Large intestine (tissue), 3 donors: Measurements from ENCODE around the gene GABPB2. TPM values are rescaled to one million over a fixed set of nuclear protein-coding genes. Genes with fewer than 3 reads are reported as not detected.

Source experiments
- DNase-seq, 2 donors: peaks; one replicate each; pipeline versions ENCODE4 v3.0.0 to v3.0.0-alpha.2; 2013
- H3K27ac ChIP-seq: one replicate; pipeline ENCODE4 v1.5.1; 2013; ENCODE audit warnings: low read length
- H3K27me3 ChIP-seq: 2 replicates; pipeline ENCODE4 v1.6.1; 2013; ENCODE audit warnings: low read length; ENCODE audit not compliant: control insufficient read depth, insufficient read depth
- H3K36me3 ChIP-seq: 2 replicates; pipeline ENCODE4 v1.6.1; 2013; ENCODE audit warnings: low read length; ENCODE audit not compliant: control insufficient read depth, insufficient read depth
- H3K4me1 ChIP-seq: one replicate; pipeline ENCODE4 v1.6.1; 2013; ENCODE audit warnings: low read length; ENCODE audit not compliant: control insufficient read depth, insufficient read depth
- H3K4me3 ChIP-seq: one replicate; pipeline ENCODE4 v1.5.1; 2013; ENCODE audit warnings: low read length
- H3K9me3 ChIP-seq: one replicate; pipeline ENCODE4 v1.6.1; 2013; ENCODE audit warnings: mild to moderate bottlenecking, low read depth, low read length, moderate library complexity; ENCODE audit not compliant: control insufficient read depth
- WGBS: methylation state at CpG from one replicate; pipeline ENCODE4 v1.1.5; 2013; ENCODE audit warnings: low lambda C conversion rate; ENCODE audit not compliant: insufficient coverage; 5-methylcytosine and 5-hydroxymethylcytosine counted together
- polyA plus RNA-seq: library from polyadenylated mRNA; unstranded; fragments of 120-200 nt; gene quantifications from one replicate; pipeline ENCODE4 v1.2.1, GENCODE V29; 2013

Gene GABPB2
- polyA plus RNA-seq, 1 donor, result 11.6 TPM

- Histone ChIP-seq H3K9me3 (no peaks in the 10 kb centered on the region), H3K27me3 (no peaks in the 10 kb centered on the region), H3K4me3 (peak within 1 kb of the TSS; percentile 94), H3K36me3 (peaks cover 16% of the 10 kb centered on the region), H3K27ac (peak within 1 kb of the TSS; percentile 82), H3K4me1 (peaks cover 26% of the 10 kb centered on the region)
- DNase-seq, result peak; percentile 88 to 91
- WGBS, result 0% methylated on average over 1 of the region's 58 CpGs
Observed at GRCh38 chr1:151059109-151060006, 11.2 kb upstream of the GABPB2 start, which contains the start of gene CDC42SE1. Gene CDC42SE1, minus strand, starts transcription at chr1:151059622. Its CDS starts 3,892 bp downstream, at chr1:151055730.

- peak; percentile 56 to 71 for DNase-seq
- H3K27me3 ChIP-seq, result no peaks in the 10 kb centered on the region
- peaks cover 24% of the 10 kb centered on the region for H3K4me1 ChIP-seq
- WGBS, result no CpG with 5 or more reads among the region's 15 CpGs
- peaks cover 9% of the 10 kb centered on the region for H3K36me3 ChIP-seq
- H3K4me3 ChIP-seq, result peak within 1 kb of the TSS; percentile 94
- no peaks in the 10 kb centered on the region for H3K9me3 ChIP-seq
- peak within 1 kb of the TSS; percentile 82 for H3K27ac ChIP-seq
Observed at GRCh38 chr1:151060007-151060656, 10.4 kb upstream of the GABPB2 start, which contains the start of gene MLLT11. Gene MLLT11, plus strand, starts transcription at chr1:151060397. Its CDS starts 6,828 bp downstream, at chr1:151067225.

- H3K27ac ChIP-seq, result peak overlapping the region; percentile 82
- H3K4me3 ChIP-seq, result peak overlapping the region; percentile 94
- H3K4me1 ChIP-seq, result peaks cover 17% of the 10 kb centered on the region
- WGBS, result no CpG with 5 or more reads among the region's 4 CpGs
- no peaks in the 10 kb centered on the region for H3K9me3 ChIP-seq
- peaks cover 2% of the 10 kb centered on the region for H3K36me3 ChIP-seq
- H3K27me3 ChIP-seq, result no peaks in the 10 kb centered on the region
- DNase-seq, result no peak
Observed at GRCh38 chr1:151060657-151061421, 9.7 kb upstream of the GABPB2 start.

GRCh38 chr1:151061704-151062103 lies 8.9 kb upstream of the GABPB2 start:
- H3K9me3 ChIP-seq, result no peaks in the 10 kb centered on the region
- no peak for DNase-seq
- H3K4me3 ChIP-seq, result no peak overlapping the region
- no peak overlapping the region for H3K27ac ChIP-seq
- H3K4me1 ChIP-seq, result peaks cover 12% of the 10 kb centered on the region
- WGBS, result no CpG with 5 or more reads among the region's 2 CpGs
- no peaks in the 10 kb centered on the region for H3K27me3 ChIP-seq
- no peaks in the 10 kb centered on the region for H3K36me3 ChIP-seq

- Histone ChIP-seq H3K27me3 (no peaks in the 10 kb centered on the region), H3K36me3 (no peaks in the 10 kb centered on the region), H3K27ac (no peak overlapping the region), H3K4me1 (peaks cover 9% of the 10 kb centered on the region), H3K4me3 (no peak overlapping the region), H3K9me3 (no peaks in the 10 kb centered on the region)
- WGBS, result no CpG with 5 or more reads among the region's 3 CpGs
- peak in 1 of 2 donors; percentile 25 for DNase-seq
Observed at GRCh38 chr1:151062741-151063371, 7.7 kb upstream of the GABPB2 start.

- DNase-seq, result no peak
- no peaks in the 10 kb centered on the region for H3K36me3 ChIP-seq
- H3K27me3 ChIP-seq, result no peaks in the 10 kb centered on the region
- H3K27ac ChIP-seq, result no peak overlapping the region
- H3K4me3 ChIP-seq, result no peak overlapping the region
- H3K9me3 ChIP-seq, result no peaks in the 10 kb centered on the region
- H3K4me1 ChIP-seq, result no peaks in the 10 kb centered on the region
Observed at GRCh38 chr1:151065089-151065645, 5.4 kb upstream of the GABPB2 start.

- H3K36me3 ChIP-seq, result no peaks in the 10 kb centered on the region
- H3K4me3 ChIP-seq, result no peak overlapping the region
- no peaks in the 10 kb centered on the region for H3K27me3 ChIP-seq
- peaks cover 4% of the 10 kb centered on the region for H3K4me1 ChIP-seq
- H3K27ac ChIP-seq, result no peak overlapping the region
- no CpG with 5 or more reads among the region's 4 CpGs for WGBS
- DNase-seq, result no peak
- H3K9me3 ChIP-seq, result no peaks in the 10 kb centered on the region
Observed at GRCh38 chr1:151067185-151067584, 3.4 kb upstream of the GABPB2 start.

- H3K36me3 ChIP-seq, result peaks cover 3% of the 10 kb centered on the region
- H3K9me3 ChIP-seq, result no peaks in the 10 kb centered on the region
- peaks cover 4% of the 10 kb centered on the region for H3K4me1 ChIP-seq
- 76% methylated on average over 3 of the region's 5 CpGs for WGBS
- no peak overlapping the region for H3K4me3 ChIP-seq
- no peak overlapping the region for H3K27ac ChIP-seq
- no peak for DNase-seq
- H3K27me3 ChIP-seq, result no peaks in the 10 kb centered on the region
Observed at GRCh38 chr1:151069103-151069486, 1.5 kb upstream of the GABPB2 start.

- peaks cover 4% of the 10 kb centered on the region for H3K4me1 ChIP-seq
- H3K27ac ChIP-seq, result no peak overlapping the region
- WGBS, result no CpG with 5 or more reads among the region's 13 CpGs
- H3K36me3 ChIP-seq, result peaks cover 7% of the 10 kb centered on the region
- DNase-seq, result no peak
- H3K9me3 ChIP-seq, result no peaks in the 10 kb centered on the region
- H3K27me3 ChIP-seq, result no peaks in the 10 kb centered on the region
- H3K4me3 ChIP-seq, result no peak overlapping the region
Observed at GRCh38 chr1:151072224-151072623, 1.7 kb downstream of the GABPB2 start.
